HG02763 (cell line): ENCODE measurements around the gene LRP5.

Experiments used
- ATAC-seq: cut with Tn5 transposase; IDR thresholded peaks from one replicate; pipeline ENCODE4 v1.9.1; 2021; ENCODE audit warnings: mild to moderate bottlenecking, moderate library complexity; ENCODE audit not compliant: unreplicated experiment

LRP5 gene

DNA sequence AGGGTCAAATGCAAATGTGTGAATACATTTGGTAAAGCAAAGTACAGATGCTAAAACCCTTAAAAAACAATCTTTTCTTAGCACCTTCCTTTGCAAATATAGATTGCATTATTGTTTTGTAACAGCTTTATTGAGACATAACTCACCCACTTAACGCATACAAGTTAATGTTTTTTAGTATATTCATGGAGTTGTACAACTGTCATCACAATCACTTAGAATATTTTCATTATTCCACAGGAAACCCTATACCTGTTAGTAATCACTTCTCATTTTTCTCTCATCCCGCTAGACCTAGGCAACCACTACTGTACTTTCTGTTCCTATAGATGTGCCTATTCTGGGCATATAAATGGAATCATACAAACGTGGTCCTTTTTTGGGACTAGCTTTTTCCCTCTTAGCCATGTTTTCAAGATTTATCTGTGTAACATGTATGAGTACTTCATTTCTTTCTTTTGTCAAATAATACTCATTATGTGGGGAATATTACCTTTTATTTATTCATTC is 182.9 kb downstream of the LRP5 start:
- no peak for ATAC-seq

DNA sequence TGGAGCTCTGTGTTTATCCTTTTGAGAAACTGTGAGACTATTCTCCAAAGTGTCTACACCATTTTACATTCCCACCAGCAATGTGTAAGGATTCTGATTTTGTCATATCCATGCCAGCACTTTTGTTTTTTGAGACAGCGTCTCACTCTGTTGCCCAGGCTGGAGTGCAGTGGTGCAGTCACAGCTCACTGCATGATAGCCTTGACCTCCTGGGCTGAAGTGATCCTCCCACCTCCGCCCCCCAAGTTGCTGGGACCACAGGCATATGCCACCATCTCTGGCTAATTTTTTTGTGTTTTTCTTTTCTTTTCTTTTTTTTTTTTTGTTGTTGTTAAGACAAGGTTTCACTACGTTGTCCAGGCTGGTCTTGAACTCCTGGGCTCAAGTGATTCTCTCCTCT is 183.5 kb downstream of the LRP5 start:
- no peak for ATAC-seq

DNA sequence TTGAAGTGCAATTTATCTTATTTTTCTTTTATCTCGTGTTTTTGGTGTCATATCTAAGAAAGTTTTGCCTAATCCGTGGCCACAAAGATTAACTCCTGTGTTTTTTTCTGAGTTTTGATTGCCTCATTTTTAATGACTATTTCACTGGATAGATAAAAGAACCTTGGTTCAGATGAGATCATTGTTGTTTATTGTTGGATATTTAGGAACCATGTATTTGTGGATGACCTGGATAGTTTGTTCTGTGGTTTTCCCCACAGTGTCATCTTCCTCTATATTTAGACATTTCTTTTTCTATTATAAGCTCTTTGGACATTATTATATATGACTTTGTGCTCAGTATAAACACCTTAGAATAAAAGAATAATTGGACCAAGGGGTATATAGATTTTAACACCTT is 185.4 kb downstream of the LRP5 start:
- no peak for ATAC-seq

DNA sequence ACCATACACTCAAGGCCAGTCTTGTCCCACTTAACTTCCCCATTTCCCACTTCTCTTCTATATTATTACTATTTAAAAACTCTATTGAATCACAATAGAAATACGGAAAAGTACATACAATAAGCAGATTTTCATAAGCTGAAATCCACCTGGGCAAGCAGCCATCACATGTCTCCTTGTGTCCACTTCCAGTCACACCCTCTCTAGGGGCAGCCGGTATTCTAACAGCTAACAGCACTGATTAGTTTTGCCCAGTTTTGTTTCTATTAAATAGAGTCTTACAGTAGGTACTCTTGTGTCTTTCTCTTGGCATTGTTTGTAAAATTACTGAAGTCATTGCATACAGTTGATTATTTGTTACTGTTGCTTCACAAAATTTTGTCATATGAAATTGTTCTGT is 185.9 kb downstream of the LRP5 start:
- ATAC-seq = no peak
